ENCODE data around the gene IPP.
"Not testable (repeated sequence)": the region's sequence is repeated elsewhere in the genome, so short reads cannot be mapped to it uniquely, and the experiment has no call there.

The IPP gene

DNA sequence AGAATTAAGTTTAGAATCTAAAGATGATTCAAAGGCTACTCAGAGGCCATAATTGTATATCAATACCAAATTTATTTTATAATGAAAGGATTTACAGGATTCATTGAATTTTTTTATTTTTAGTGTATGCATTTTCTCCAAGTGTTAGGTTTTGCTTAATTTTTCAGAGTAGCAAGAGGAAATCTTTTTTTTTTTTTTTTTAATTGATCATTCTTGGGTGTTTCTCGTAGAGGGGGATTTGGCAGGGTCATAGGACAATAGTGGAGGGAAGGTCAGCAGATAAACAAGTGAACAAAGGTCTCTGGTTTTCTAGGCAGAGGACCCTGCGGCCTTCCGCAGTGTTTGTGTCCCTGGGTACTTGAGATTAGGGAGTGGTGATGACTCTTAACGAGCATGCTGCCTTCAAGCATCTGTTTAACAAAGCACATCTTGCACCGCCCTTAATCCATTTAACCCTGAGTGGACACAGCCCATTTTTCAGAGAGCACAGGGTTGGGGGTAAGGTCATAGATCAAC is 10.8 kb downstream of the IPP start:
- DNase-seq (ENCODE audit: low spot score); FAIRE-seq: not testable (repeated sequence)

- no peak for DNase-seq (ENCODE audit: low spot score)
- no peak for FAIRE-seq
Measured at GRCh38 chr1:45739137-45739536, 11.3 kb downstream of the IPP start.

DNA sequence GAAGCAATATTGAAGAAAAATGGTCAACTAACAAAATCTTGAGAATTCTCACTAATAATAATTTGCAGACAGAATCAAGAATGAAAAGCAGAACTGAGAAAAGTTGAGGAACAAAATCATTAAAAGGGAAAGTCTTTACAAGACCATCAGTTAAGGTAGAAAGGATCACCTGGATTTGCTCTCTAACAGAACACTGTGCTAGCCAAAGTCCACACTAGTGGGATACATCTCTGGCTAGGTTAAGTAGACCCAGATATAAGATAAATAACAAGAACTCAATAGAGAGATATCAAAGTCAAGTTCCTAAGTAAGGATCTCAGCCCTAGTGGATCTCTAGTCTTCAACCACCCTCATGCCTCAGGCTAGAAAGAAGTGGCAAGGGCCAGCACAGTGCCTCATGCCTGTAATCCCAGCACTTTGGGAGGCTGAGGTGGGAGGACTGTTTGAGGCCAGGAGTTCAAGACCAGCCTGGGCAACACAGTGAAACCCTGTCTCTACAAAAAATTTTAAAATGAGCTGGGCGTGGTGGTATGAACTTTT is 19.6 kb downstream of the IPP start:
- DNase-seq (ENCODE audit: low spot score): no peak
- FAIRE-seq: no peak

DNA sequence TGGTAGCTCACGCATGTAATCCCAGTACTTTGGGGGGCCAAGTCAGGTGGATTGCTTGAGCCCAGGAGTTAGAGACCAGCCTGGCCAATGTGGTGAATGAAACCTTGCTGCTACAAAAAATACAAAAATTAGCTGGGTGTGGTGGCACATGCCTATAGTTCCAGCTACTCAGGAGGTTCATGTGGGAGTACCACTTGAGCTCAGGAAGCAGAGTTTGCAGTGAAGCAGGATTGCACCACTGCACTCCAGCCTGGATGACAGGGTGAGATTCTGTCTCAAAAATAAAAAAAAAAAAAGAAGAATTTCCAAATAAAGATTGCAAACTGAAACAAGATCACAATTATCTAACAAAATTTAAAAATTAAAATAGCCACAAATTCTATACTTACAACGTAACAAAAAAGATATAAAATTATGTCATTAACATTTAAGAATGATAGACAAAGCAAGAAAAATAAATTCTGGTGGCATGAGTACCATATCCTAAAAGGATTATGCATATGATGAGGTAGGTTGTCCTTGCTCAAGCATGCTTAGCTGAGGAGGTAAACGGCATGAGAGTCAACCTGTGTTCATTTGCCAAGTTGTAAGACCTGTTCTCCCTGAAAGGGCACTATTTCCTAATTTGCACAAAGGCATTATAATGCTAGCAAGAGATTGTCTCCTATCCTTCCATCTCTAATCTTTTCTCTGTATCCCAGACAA is 20.2 kb downstream of the IPP start:
- FAIRE-seq (no peak), DNase-seq (ENCODE audit: low spot score) (no peak)

DNA sequence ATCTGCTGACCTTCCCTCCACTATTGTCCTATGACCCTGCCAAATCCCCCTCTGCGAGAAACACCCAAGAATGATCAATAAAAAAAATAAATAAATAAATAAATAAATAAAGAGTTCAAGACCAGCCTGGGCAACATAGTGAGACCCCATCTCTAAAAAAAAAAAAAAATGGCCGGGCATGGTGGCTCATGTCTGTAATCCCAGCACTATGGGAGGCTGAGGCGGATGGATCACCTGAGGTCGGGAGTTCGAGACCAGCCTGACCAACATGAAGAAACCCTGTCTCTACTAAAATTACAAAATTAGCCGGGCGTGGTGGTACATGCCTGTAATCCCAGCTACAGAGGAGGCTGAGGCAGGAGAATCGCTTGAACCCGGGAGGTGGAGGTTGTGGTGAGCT is 24.4 kb downstream of the IPP start:
- not testable (repeated sequence) for DNase-seq (ENCODE audit: low spot score); FAIRE-seq

- DNase-seq (ENCODE audit: low spot score) (no peak), FAIRE-seq (no peak)
Measured at GRCh38 chr1:45723248-45723930, 27.1 kb downstream of the IPP start.

DNA sequence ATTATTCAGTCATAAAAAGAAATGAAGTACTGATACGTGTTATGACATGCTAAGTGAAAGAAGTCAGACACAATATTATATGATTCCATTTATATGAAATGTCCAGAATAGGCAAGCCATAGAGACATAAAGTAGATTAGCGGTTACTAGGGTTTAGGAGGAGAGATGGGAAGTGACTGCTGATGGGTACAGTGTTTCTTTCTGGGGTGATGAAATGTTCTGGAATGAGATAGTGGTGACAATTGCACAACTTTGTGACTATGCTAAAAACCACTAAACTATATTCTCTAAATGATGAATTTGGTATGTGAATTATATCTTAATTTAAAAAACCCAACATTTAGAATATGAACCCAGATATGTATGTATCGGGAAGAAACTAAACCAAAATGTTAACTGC is 27.6 kb downstream of the IPP start:
- DNase-seq (ENCODE audit: low spot score) (no peak), FAIRE-seq (no peak)

DNA sequence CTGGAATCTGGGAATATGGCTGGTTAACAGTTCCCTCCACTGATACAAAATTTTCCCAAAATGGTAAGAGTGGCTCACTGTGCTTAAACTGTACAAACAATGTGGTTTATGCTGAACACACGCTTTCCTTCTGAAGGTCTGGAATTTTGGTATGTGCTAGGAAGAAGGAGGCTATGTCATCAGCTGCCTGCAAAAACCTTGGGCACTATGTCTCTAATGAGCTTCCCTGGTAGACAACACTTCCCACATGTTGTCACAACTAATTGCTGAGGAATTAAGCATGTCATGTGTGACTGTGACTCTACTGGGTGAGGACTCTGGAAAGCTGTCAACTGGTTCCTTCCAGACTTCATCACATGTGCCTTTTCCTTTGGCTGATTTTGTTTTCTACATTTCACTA is 29.2 kb downstream of the IPP start:
- peak; percentile 20 for FAIRE-seq
- no peak for DNase-seq (ENCODE audit: low spot score)

DNA sequence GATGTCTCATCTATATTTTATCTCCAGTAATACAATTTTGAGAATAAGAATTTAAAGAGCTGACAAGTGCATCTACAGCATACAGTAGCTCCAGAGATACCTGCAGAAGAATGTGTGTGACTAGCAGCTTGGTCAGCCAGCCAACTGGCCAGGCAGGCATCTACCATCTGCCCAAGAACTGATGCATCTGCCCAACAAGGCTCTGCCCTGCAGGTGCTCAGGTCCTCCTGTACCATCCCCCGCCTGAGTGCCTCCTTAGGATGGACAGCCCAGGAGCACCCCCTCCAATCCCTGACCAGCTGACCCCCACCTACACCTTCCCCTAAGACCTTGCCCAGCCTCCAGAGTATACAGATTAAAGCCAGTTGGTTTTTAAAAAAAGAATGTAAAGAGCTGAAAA is 32.2 kb downstream of the IPP start:
- FAIRE-seq (peak; percentile 81), DNase-seq (ENCODE audit: low spot score) (no peak)

DNA sequence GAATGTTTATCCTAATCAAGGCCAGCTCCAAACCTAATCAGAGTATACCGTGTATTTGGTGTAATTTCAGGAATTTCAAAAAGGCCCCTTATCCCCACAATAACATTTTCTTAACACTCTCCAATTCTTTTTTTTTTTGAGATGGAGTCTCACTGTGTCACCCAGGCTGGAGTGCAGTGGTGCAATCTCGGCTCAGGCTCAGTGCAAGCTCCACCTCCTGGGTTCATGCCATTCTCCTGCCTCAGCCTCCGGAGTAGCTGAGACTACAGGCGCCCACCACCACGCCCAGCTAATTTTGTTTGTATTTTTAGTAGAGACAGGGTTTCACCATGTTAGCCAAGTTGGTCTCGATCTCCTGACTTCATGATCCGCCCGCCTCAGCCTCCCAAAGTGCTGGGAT is 33.1 kb downstream of the IPP start:
- not testable (repeated sequence) for FAIRE-seq

DNA sequence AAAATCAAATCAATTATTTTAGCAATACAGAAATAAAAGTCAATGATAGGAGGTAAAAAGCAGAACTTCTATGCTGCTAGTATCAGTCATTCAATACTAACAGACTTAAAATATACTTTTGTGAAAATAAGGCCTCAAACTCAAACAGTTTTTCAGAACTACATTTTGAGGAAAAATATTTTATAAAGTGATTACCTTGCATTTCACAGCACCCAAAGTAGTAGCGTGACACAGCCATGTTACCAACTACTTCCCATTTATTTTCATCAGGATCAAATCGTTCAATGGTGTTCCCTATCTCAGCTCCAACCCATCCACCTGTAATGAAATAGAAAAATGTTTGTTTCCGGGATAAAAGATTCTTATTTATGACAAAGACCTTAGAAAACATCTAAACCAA is 33.8 kb downstream of the IPP start:
- FAIRE-seq: no peak
- DNase-seq (ENCODE audit: low spot score): no peak

More for the DNA sequence above, 33.1 kb downstream of the IPP start:
- not testable (repeated sequence) for DNase-seq (ENCODE audit: low spot score)

GRCh38 chr1:45713711-45714110 is 36.7 kb downstream of the IPP start:
- DNase-seq (ENCODE audit: low spot score): no peak
- no peak for FAIRE-seq

DNA sequence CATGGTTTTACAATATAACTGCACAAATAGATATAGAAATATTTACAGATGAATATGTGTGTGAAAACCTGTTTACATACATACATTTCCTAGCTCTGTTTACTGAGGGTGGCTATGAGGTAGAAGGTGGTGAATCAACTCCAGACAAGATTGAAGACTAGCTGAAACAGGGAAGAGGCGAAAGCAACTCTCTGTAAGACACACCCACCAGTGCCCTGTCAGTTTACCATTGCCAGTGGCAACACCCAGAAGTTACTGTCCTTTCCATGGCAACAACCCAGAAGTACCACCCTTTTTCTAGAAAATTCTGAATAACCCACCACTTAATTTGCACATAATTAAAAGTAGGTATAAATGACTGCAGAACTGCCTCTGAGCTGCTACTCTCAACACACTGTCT is 45.8 kb downstream of the IPP start:
- DNase-seq (ENCODE audit: low spot score): no peak
- no peak for FAIRE-seq

- FAIRE-seq (no peak), DNase-seq (ENCODE audit: low spot score) (no peak)
Measured at GRCh38 chr1:45694823-45695222, 55.6 kb downstream of the IPP start.

- not testable (repeated sequence) for DNase-seq (ENCODE audit: low spot score); FAIRE-seq
Measured at GRCh38 chr1:45693811-45694210, 56.6 kb downstream of the IPP start.

DNA sequence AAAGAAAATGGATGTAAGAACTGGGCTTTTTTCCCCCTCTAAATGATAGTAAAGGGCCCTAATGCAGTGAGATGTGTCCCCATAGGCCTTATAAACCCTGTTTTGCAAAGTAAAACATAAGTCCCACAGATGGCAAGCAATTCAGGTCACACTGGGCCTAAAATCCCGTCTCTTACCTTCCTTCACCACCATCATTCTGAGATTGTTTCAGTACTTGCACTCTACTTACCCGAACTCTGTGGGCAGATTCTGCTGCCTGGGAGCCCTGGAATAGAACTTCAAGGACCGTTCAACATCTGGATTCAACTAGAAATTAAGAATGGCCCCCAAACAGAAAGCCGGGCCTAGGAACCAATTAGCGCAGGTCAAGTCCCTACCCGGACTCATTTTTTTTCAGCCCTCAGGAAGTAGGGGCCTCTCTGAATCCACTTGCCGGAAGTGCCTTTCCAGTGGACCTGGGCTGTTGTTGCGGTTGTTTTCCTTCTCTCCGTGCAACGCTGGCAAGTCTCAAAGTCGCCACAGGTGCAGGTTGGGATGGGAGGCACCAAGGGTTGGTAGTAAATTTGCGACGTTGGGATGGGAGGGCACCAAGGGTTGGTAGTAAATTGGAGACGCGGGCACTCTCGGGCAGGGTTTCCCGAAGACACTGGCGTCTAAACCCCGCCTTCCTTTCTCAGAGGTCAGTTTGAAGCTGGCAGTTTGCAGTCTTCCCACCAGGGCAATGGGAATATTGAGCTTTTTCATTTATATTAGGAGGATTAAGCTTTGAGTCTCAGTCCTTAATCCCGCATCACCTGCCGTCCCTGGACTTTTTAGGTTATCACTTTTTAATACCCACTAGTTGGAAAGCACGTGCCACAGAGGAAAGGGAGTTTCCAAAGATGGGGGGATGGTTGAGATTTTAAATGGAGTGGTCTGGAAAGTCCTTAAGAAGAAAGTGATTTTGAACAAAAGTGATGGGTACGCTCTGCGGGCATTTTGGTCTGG is 62.4 kb downstream of the IPP start, which contains the start of gene TMEM69:
Gene TMEM69 (plus strand): TSS at position 428 of the 987 bp plus-strand sequence. CDS start 2,888 bp downstream, outside the sequence.
- peak; percentile 87 for DNase-seq (ENCODE audit: low spot score)
- FAIRE-seq: no peak

DNA sequence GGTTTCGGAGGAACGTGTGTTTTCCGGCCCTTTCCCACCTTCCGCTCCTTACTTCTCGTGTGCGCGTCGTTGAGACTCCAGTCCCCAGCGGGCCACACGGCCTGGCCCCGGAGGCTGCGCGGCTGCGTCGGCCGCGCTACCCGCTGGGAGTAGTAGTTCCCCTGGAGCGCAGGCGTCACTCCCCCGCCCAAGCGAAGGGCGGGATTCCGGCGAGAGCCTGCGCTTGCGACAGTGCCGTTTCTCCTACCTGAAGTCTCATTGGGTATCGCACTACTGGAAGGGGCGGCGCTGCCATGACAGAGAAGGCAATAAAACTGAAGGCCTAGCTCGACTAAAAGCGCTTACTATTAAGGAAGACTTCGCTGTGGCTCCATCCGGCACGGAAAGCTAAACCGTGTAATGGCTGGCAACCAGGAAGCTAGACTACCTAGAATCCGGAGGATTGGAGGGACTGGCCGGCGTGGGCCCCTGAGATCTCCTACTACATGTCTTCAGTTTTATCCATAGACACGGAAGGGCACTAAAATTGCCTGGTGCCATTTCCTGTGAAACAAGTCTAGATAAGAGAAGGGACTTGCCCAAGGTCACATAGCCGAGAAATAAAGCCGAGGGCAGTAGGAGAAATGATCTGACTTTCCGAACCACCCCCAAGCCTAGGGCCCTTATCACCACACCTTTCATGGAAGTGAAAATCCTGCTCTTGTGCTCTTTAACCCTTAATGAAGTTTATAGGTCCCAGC is 63.3 kb downstream of the IPP start:
- peak; percentile 79 for FAIRE-seq

GRCh38 chr1:45686288-45687013 is 64.0 kb downstream of the IPP start, which contains the start of gene GPBP1L1:
GPBP1L1 (minus strand) TSS chr1:45686533; CDS start chr1:45659087, 27,446 bp downstream.
- FAIRE-seq (peak; percentile 82), DNase-seq (ENCODE audit: low spot score) (peak; percentile 100)

More for the DNA sequence above, 63.3 kb downstream of the IPP start:
- DNase-seq (ENCODE audit: low spot score): peak; percentile 98

GRCh38 chr1:45686015-45686287 is 64.5 kb downstream of the IPP start:
- peak; percentile 47 for DNase-seq (ENCODE audit: low spot score)

More at GRCh38 chr1:45686015-45686287, 64.5 kb downstream of the IPP start:
- no peak for FAIRE-seq

Data from urothelium cell line (cell line).